Measurements from ENCODE around the gene CARMIL1.

- TF ChIP-seq CTCF (IDR thresholded peaks at IDR 0.05) (no peak), POLR2A (IDR thresholded peaks at IDR 0.05) (no peak)
These were observed 135.0 kb downstream of the CARMIL1 start for GRCh38 chr6:25414168-25414567.
